ENCODE data around the gene RSPH10B. TPM values are rescaled to one million over a fixed set of nuclear protein-coding genes. Genes with fewer than 3 reads are reported as not detected.
A peak's percentile ranks its signal among the peaks of the same experiment; 100 is the strongest.
"Not testable (repeated sequence)": the region's sequence is repeated elsewhere in the genome, so short reads cannot be mapped to it uniquely, and the experiment has no call there.

RSPH10B gene
- total RNA-seq, 4 donors from 2014 or later = 1.1 to 1.6 TPM; not detected in 2

DNA sequence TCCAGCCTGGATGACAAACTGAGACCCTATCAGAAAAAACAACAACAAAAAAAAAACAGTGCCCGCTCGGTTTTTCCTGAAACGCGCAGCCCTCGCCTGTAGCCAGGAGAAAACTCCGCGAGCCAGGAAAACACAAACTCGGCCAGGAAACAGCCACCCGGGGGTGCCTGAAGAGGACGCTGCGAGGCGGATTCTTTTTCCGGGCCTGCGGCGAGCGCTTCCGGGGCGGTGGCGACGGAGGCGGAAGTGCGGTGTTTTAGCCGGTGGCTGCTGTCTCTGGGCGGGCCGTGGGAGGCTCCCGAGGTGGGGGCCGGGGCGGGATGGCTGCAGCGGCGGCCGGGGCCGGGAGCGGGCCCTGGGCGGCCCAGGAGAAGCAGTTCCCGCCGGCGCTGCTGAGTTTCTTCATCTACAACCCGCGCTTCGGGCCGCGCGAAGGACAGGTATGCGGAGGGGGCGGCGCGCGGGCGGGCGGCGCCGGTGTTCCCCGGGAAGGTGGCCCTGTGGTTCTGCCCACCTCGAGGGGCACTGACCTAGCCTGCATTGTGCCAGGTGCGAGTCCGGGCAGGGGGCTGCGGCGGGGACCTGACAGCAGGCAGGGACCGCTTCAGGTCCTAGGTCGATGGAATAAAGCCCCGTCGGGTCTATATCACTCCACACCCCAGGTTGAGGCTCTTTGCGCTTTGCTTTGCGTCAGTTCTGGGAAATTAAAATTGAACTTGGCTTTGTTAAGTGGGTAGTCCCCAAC, 71.8 kb downstream of the RSPH10B start, which contains the start of gene CCZ1:
Gene CCZ1 (plus strand): TSS at position 254 of the 745 bp plus-strand sequence. CDS start 67 bp downstream, at position 321.
- H3K9me3 ChIP-seq; H3K36me3 ChIP-seq; H3K4me1 ChIP-seq; H3K27me3 ChIP-seq; intact Hi-C loops (cut with DNase I; ENCODE audit: low total_unique reads): not testable (repeated sequence)
- TF ChIP-seq, protein P1, sequence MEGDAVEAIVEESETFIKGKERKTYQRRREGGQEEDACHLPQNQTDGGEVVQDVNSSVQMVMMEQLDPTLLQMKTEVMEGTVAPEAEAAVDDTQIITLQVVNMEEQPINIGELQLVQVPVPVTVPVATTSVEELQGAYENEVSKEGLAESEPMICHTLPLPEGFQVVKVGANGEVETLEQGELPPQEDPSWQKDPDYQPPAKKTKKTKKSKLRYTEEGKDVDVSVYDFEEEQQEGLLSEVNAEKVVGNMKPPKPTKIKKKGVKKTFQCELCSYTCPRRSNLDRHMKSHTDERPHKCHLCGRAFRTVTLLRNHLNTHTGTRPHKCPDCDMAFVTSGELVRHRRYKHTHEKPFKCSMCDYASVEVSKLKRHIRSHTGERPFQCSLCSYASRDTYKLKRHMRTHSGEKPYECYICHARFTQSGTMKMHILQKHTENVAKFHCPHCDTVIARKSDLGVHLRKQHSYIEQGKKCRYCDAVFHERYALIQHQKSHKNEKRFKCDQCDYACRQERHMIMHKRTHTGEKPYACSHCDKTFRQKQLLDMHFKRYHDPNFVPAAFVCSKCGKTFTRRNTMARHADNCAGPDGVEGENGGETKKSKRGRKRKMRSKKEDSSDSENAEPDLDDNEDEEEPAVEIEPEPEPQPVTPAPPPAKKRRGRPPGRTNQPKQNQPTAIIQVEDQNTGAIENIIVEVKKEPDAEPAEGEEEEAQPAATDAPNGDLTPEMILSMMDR (IDR thresholded peaks at IDR 0.05) = peak in 1 of 4 experiments; percentile 30
- H3K4me3 ChIP-seq = peak within 1 kb of the TSS; percentile 20 to 56
- peak within 1 kb of the TSS; percentile 64 to 66 for H3K27ac ChIP-seq
- DNase-seq = peak; percentile 47 to 63

DNA sequence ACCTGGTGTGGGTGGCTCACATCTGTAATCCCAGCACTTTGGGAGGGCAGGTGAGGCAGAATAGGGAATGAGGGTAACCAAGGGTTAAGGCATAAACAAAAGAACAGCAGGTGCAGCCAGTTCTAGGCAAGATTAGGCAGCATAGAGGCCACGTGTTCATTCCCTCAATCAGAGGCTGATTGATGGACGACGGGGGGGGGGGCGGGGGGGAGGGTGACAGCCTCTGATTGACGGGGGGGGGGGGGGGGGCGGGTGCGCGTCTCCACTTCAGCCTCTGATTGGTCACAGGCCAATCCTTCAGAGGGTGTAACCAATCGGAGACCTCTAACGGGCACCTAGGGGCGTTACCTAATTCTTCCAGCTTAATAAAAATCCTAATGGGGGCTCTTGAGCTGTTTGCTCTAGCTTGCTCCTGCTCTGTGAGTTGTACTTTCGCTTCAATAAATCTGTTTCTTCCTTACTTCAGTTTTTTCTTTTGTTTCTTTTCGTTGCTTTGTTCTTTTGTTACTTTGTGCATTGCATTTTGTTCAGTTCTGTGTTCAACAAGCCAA, 73.0 kb downstream of the RSPH10B start:
- H3K36me3 ChIP-seq; H3K27ac ChIP-seq; DNase-seq; H3K4me3 ChIP-seq; H3K27me3 ChIP-seq; H3K9me3 ChIP-seq; intact Hi-C loops (cut with DNase I; ENCODE audit: low total_unique reads); H3K4me1 ChIP-seq: not testable (repeated sequence)

DNA sequence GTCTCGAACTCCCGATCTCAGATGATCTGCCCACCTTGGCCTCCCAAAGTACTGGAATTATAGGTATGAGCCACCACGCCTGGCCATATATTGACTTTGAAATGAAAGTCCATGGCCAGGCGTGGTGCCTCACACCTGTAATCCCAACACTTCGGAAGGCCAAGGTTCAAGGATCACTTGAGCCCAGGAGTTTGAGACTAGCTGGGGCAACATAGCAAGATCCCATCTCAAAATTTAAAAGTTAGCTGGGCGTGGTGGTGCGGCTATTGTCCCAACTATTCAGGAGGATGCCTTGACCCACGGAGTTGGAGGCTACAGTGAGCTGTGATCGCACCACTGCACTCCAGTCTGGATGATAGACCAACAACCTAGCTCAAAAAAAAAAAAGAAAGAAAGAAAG, 78.0 kb downstream of the RSPH10B start:
- H3K27me3 ChIP-seq = no peaks in the 10 kb centered on the region
- H3K27ac ChIP-seq = no peak overlapping the region
- no peaks in the 10 kb centered on the region for H3K9me3 ChIP-seq
- H3K4me1 ChIP-seq = no peaks in the 10 kb centered on the region
- intact Hi-C loops (cut with DNase I; ENCODE audit: low total_unique reads) = no loop called here
- DNase-seq = no peak
- no peak overlapping the region for H3K4me3 ChIP-seq
- TF ChIP-seq POLR2A (IDR thresholded peaks at IDR 0.05) = no peak
- TF ChIP-seq, protein P1 (IDR thresholded peaks at IDR 0.05) = no peak
- H3K36me3 ChIP-seq = no peaks in the 10 kb centered on the region

DNA sequence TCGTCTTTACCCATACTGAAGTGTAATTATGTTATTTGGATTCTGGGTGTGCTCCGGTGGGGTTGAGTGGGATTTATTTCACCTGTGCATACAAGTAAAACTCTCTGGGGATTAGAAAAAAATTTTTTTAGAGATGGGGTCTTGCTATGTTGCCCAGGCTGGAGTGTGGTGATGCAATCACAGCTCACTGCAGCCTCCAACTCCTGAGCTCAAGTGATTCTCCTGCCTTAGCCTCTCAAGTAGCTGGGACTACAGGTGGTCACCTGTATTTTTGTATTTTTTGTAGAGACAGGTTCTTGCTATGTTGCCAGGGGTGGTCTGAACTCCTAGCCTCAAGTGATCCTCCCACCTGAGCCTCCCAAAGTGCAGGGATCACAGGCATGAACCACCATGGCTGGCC, 80.2 kb downstream of the RSPH10B start:
- H3K4me1 ChIP-seq; H3K27ac ChIP-seq; H3K4me3 ChIP-seq; H3K36me3 ChIP-seq; intact Hi-C loops (cut with DNase I; ENCODE audit: low total_unique reads); H3K27me3 ChIP-seq; DNase-seq; H3K9me3 ChIP-seq: not testable (repeated sequence)

DNA sequence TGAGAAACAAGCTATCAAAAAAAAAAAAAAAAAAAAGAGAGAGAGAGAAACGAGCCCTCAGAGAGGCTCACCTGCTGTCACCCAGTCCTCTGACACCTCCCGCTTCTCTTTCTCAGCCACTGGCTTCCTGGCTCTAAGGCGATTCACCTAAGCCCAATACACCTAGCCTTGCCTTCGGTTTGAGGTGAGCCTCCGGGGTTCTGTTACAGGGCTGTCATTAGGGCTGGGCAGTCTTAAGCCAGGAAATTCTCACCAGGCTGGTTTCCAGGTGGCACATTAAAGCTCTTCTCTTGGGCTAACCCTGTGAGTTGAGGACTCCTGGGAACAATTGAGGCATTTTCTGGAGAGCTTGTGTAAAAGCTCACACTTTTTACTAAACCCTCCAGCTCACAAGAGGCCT, 82.5 kb downstream of the RSPH10B start:
- DNase-seq; H3K36me3 ChIP-seq; H3K27ac ChIP-seq; H3K9me3 ChIP-seq; H3K27me3 ChIP-seq; H3K4me1 ChIP-seq; intact Hi-C loops (cut with DNase I; ENCODE audit: low total_unique reads); H3K4me3 ChIP-seq: not testable (repeated sequence)

DNA sequence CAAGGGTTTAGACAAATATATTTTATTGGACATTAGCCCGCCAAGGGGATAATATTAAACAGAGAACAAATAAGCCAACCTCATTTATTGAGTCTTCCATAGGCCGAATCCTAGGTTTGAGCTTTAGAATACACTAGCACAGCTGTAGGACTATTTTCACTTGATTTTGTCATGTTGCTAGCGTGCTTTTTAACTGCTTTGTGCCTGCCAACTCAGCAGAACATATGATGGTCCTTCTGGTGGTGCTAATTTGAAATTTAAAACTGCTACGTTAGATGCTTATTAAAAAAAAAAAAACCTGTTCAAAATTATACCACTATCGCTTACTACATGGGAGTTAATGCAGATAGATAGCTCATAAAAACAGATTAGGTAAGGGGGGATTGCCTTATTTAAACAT, 86.1 kb downstream of the RSPH10B start:
- H3K27ac ChIP-seq; H3K9me3 ChIP-seq; H3K4me3 ChIP-seq; DNase-seq; H3K4me1 ChIP-seq; intact Hi-C loops (cut with DNase I; ENCODE audit: low total_unique reads); H3K27me3 ChIP-seq; H3K36me3 ChIP-seq: not testable (repeated sequence)

DNA sequence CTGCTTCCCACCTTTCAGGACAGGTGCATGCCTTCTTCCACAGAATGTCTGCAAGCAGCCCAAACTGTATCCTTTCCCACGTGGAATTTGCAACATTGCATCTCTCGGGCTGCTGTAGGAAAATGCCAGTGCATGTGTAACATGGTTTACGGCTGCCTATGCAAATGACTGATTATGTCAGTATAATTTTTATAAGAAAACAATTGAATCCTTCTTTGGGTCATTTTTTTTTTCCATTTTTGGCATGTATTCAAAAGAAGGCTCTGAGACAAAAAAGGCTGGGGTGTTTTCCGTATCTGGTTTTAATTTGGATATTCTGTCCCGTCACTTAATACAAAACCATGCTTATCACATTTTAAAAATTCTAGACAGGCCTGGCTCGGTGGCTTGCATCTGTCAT, 90.4 kb downstream of the RSPH10B start:
- H3K27me3 ChIP-seq; H3K4me3 ChIP-seq; DNase-seq; H3K9me3 ChIP-seq; intact Hi-C loops (cut with DNase I; ENCODE audit: low total_unique reads); H3K27ac ChIP-seq; H3K4me1 ChIP-seq; H3K36me3 ChIP-seq: not testable (repeated sequence)

DNA sequence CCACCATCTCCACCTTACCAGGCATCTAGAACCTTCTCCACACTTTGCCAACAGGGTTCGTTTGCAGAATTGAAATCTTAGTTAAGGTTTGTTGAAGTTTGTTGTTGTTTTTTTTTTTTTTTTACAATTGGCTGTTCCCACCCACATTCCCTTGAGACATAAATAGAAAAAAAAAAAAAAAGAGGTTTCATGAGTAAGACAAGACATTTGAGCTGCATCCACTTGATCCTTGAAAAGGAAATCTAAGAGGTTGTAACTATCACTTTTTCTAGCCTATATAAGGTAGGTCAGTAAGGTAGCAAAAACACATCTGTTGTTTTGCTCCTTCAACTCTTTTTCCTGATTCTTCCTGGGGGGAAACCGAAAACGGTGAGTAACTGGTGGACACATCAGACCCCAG, 90.9 kb downstream of the RSPH10B start:
- H3K9me3 ChIP-seq; intact Hi-C loops (cut with DNase I; ENCODE audit: low total_unique reads); H3K36me3 ChIP-seq; DNase-seq; H3K4me3 ChIP-seq; H3K27me3 ChIP-seq; H3K4me1 ChIP-seq; H3K27ac ChIP-seq: not testable (repeated sequence)

Small RNAs within 50 kb of the gene (small RNA-seq; reads per million reads assigned to genes)
- gene RF00019 (not detected), gene SNORA80D (not detected)

Other genes starting within 250 kb of the RSPH10B start
- gene RNF216, start 189.0 kb downstream of the RSPH10B start, total RNA-seq = 10 to 100 TPM; 30.0 to 68.0 (median 50.2) TPM
- 1 to 10 TPM in 1 of 4 donors, under 1 TPM in 1, not detected in 2; 0.70 to 1.3 TPM for gene OCM, start 89.9 kb downstream of the RSPH10B start, total RNA-seq
- gene CCZ1, start 72.0 kb downstream of the RSPH10B start, total RNA-seq = 10 to 100 TPM; 18.2 to 87.2 (median 46.6) TPM
- 10 to 100 TPM in 2 of 4 donors, 1 to 10 TPM in 2; 1.0 to 21.8 (median 8.5) TPM for gene PMS2, start 38.4 kb upstream of the RSPH10B start, total RNA-seq
- gene AIMP2, start 38.6 kb upstream of the RSPH10B start, total RNA-seq = 10 to 100 TPM in 2 of 4 donors, 1 to 10 TPM in 2; 6.4 to 22.5 (median 15.1) TPM
- gene ANKRD61, start 60.7 kb upstream of the RSPH10B start, total RNA-seq = under 1 TPM in 1 of 4 donors, not detected in 3; 0.46 TPM
- gene EIF2AK1, start 88.5 kb upstream of the RSPH10B start, total RNA-seq = 100 to 1,000 TPM in 2 of 4 donors, 10 to 100 TPM in 2; 57.1 to 278 (median 145) TPM
- gene USP42, start 134.3 kb upstream of the RSPH10B start, total RNA-seq = 10 to 100 TPM in 1 of 4 donors, 1 to 10 TPM in 3; 3.3 to 19.9 (median 9.4) TPM

Measured in uterus (tissue), 4 donors.